Osteoblast (primary cell): ENCODE measurements around the gene KIAA1671. TPM values are rescaled to one million over a fixed set of nuclear protein-coding genes. Genes with fewer than 3 reads are reported as not detected.

Experiments used
- DNase-seq: peaks from one replicate; pipeline ENCODE4 v3.0.0; 2011; ENCODE audit warnings: low spot score, mixed read lengths; ENCODE audit not compliant: insufficient read length; ENCODE audit errors: missing footprints
- H2AFZ ChIP-seq: 2 replicates; pipeline ENCODE4 v1.6.0; 2011; ENCODE audit warnings: mild to moderate bottlenecking, low read length
- H3K27ac ChIP-seq: 2 replicates; pipeline ENCODE4 v1.5.1; 2011; ENCODE audit warnings: mild to moderate bottlenecking, low read depth, low read length, moderate library complexity
- H3K27me3 ChIP-seq: 2 replicates; pipeline ENCODE4 v1.6.0; 2012; ENCODE audit warnings: mild to moderate bottlenecking, control low read depth, inconsistent platforms, low read length, moderate library complexity; ENCODE audit not compliant: insufficient read depth
- H3K36me3 ChIP-seq: 2 replicates; pipeline ENCODE4 v1.5.1; 2011; ENCODE audit warnings: mild to moderate bottlenecking, low read length, control low read depth, moderate library complexity; ENCODE audit not compliant: insufficient read depth
- H3K4me1 ChIP-seq: 2 replicates; pipeline ENCODE4 v1.5.1; 2011; ENCODE audit warnings: mild to moderate bottlenecking, low read length, control low read depth, moderate library complexity; ENCODE audit not compliant: insufficient read depth
- H3K4me2 ChIP-seq: 2 replicates; pipeline ENCODE4 v1.6.0; 2011; ENCODE audit warnings: mild to moderate bottlenecking, low read length; ENCODE audit not compliant: insufficient read depth
- H3K4me3 ChIP-seq: fragments of 200-600 bp; sonication (generic); 3 replicates; pipeline ENCODE4 v1.5.1; 2012; ENCODE audit warnings: mild to moderate bottlenecking, low read length, inconsistent platforms; ENCODE audit not compliant: insufficient read depth
- H3K79me2 ChIP-seq: 2 replicates; pipeline ENCODE4 v1.6.0; 2012; ENCODE audit warnings: mild to moderate bottlenecking, low read length, control low read depth, inconsistent platforms; ENCODE audit not compliant: insufficient read depth
- H3K9me3 ChIP-seq: 2 replicates; pipeline ENCODE4 v1.5.1; 2011; ENCODE audit warnings: low read depth, low read length, control low read depth
- H4K20me1 ChIP-seq: 2 replicates; pipeline ENCODE4 v1.6.0; 2012; ENCODE audit warnings: mild to moderate bottlenecking, low read length, control low read depth; ENCODE audit not compliant: insufficient read depth
- total RNA-seq: library from RNA; depleted of rRNA; stranded (reverse); fragments of >200 nt; gene quantifications from 2 replicates; pipeline ENCODE4 v1.2.3, GENCODE V29; 2012
- TF ChIP-seq, protein P1 (sequence below): IDR thresholded peaks from 2 replicates; pipeline ENCODE4 v1.5.1; 2011; ENCODE audit warnings: mild to moderate bottlenecking, low read depth, low read length, moderate library complexity; ENCODE audit errors: extremely low read depth

KIAA1671 gene
- total RNA-seq, 1 donor, result 16.6 TPM

DNA sequence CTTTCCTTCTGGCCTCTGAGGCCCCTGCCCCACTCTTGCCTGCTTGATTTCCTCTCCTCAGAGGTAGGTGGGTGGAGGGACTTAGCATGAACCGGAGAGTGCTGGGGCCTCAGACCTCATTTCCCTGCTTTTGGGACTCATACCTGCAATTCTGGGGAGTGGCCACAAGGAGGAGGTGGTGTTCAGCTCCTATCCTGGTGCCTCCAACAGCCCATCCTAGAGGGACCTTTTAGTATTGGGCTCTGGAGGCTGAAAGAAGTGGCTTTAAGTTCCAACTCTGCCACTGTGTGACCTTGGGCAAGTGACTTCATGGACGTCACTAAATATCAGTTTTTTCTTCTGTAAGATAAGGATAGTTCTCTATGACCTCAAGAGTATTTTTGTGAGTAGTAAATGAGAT, 98.6 kb downstream of the KIAA1671 start:
- Histone ChIP-seq H3K27ac (no peak overlapping the region), H3K79me2 (no peaks in the 10 kb centered on the region), H4K20me1 (peaks cover 5% of the 10 kb centered on the region), H3K9me3 (no peaks in the 10 kb centered on the region), H3K36me3 (no peaks in the 10 kb centered on the region), H3K4me1 (peaks cover 9% of the 10 kb centered on the region), H2AFZ (no peak overlapping the region), H3K4me3 (no peak overlapping the region), H3K4me2 (no peak overlapping the region), H3K27me3 (no peaks in the 10 kb centered on the region)
- DNase-seq, result peak; percentile 77
- TF ChIP-seq, protein P1, sequence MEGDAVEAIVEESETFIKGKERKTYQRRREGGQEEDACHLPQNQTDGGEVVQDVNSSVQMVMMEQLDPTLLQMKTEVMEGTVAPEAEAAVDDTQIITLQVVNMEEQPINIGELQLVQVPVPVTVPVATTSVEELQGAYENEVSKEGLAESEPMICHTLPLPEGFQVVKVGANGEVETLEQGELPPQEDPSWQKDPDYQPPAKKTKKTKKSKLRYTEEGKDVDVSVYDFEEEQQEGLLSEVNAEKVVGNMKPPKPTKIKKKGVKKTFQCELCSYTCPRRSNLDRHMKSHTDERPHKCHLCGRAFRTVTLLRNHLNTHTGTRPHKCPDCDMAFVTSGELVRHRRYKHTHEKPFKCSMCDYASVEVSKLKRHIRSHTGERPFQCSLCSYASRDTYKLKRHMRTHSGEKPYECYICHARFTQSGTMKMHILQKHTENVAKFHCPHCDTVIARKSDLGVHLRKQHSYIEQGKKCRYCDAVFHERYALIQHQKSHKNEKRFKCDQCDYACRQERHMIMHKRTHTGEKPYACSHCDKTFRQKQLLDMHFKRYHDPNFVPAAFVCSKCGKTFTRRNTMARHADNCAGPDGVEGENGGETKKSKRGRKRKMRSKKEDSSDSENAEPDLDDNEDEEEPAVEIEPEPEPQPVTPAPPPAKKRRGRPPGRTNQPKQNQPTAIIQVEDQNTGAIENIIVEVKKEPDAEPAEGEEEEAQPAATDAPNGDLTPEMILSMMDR, result peak; percentile 41

DNA sequence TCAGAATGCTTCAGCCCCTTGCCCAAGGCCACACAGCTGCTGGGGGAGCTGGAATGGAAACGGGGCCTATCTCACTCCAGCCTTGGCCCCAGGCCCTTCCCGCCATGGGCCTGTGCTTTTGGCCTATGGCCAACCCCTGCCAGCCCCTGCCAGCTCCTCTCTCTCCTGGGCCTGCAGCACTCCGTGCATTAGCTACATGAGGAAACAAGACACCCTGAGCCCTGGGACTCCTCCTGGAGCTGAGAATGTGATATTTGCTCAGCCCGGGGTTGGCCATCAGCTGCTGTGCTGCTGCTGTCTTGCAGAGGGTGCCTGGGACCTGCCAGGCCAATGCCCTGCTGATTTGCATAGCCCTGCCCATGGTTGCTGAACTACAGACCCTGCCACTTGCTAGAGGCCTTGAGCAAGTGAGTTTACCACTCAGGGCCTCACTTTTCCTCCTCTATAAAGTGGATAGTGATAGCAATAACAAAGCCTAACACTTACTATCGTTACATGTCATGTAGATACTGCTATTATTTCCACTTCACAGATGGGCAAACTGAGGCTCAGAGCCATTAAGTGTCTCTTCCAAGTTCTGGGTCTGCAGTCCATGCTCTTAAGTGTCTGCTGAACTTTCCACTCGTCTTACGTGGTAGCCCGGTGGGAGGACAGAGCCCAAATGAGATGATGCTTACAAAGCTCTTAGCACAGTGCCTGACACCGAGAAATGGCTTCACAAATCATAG, 99.6 kb downstream of the KIAA1671 start:
- no peaks in the 10 kb centered on the region for H3K27me3 ChIP-seq
- no peak overlapping the region for H3K4me3 ChIP-seq
- no peaks in the 10 kb centered on the region for H3K9me3 ChIP-seq
- DNase-seq, result peak; percentile 10
- no peak overlapping the region for H2AFZ ChIP-seq
- peaks cover 5% of the 10 kb centered on the region for H4K20me1 ChIP-seq
- H3K36me3 ChIP-seq, result no peaks in the 10 kb centered on the region
- peaks cover 9% of the 10 kb centered on the region for H3K4me1 ChIP-seq
- H3K4me2 ChIP-seq, result no peak overlapping the region
- no peak overlapping the region for H3K27ac ChIP-seq
- TF ChIP-seq, protein P1, result no peak
- no peaks in the 10 kb centered on the region for H3K79me2 ChIP-seq

DNA sequence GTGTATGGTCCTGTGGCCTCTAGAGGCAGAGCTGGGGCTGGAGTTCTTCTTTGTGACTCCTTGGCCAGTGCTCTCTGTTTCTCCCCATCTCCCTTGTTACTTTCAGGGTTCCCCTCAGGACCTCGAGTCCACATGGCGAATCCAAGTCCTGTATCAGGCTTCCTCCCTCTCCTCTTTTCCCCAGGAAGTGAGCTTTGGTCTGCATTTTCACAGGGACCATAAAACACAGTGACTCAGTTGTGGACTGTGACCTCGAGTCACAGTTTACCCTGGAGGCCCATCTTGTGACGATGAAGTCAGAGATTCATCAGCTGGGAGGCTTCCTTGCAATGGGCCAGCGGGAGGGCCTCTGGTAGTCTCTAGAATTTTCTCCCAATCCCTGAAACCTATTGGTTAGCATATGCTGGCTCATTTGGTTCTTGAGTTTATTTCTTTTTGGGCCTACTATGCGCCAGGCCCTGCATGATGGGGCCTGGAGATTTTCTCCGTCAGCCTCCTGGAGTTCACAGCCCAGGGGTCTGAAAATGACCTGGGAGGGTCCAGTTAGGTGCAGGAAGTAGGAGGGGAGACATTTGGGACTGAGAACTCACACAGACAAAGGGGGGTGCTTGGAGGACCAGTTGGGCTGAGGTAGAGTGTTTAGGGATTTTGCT, 100.8 kb downstream of the KIAA1671 start:
- peak; percentile 81 for DNase-seq
- peaks cover 1% of the 10 kb centered on the region for H4K20me1 ChIP-seq
- H3K36me3 ChIP-seq, result no peaks in the 10 kb centered on the region
- TF ChIP-seq, protein P1, result no peak
- H2AFZ ChIP-seq, result no peak overlapping the region
- H3K27ac ChIP-seq, result peak overlapping the region; percentile 68
- no peak overlapping the region for H3K4me2 ChIP-seq
- H3K9me3 ChIP-seq, result no peaks in the 10 kb centered on the region
- H3K79me2 ChIP-seq, result no peaks in the 10 kb centered on the region
- H3K27me3 ChIP-seq, result no peaks in the 10 kb centered on the region
- H3K4me1 ChIP-seq, result peaks cover 9% of the 10 kb centered on the region
- no peak overlapping the region for H3K4me3 ChIP-seq

DNA sequence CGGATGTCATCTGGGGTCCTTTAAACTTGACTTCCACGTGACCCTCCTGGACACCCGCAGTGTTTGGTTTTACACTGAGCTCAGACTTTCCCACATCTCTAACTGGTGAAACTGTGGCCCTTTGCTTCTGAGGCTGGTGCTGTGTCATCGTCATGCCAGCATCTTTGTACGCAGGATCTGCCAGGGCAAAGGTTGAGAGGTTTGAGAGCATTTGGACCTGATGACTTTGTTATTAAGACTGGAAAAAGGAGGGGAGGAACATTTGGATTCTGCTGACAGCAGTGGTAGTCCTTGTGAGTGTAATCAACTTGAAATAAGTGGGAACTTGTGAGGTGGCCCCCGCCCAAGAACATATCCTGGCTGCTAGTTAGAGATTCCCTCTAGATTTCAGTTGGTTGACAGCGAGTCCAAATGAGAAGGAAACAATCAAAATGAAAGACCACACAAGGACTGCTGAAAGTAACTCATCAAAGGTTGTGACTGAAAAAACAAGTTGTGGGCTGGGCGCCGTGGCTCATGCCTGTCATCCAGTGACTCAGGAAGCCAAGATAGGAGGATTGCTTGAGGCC, 102.5 kb downstream of the KIAA1671 start:
- Histone ChIP-seq H3K27me3 (no peaks in the 10 kb centered on the region), H3K27ac (peak overlapping the region; percentile 8), H3K4me2 (no peak overlapping the region), H3K36me3 (no peaks in the 10 kb centered on the region), H4K20me1 (no peaks in the 10 kb centered on the region), H3K4me1 (peaks cover 9% of the 10 kb centered on the region), H2AFZ (no peak overlapping the region), H3K79me2 (no peaks in the 10 kb centered on the region), H3K4me3 (no peak overlapping the region), H3K9me3 (no peaks in the 10 kb centered on the region)
- peak; percentile 75 for DNase-seq
- TF ChIP-seq, protein P1, result no peak
